Non-pigmented ciliary epithelial cell (primary cell): ENCODE results near the gene RRM1.
"Not testable (repeated sequence)": the region's sequence is repeated elsewhere in the genome, so short reads cannot be mapped to it uniquely, and the experiment has no call there.

Experiments
- DNase-seq: peaks from one replicate; pipeline ENCODE4 v3.0.0-alpha.2; 2010; ENCODE audit warnings: low read depth

RRM1 gene

GRCh38 chr11:4094348-4095291, at the start of gene RRM1:
TSS of gene RRM1 (plus strand) at chr11:4094799. CDS start at chr11:4095013, 214 bp downstream.
- DNase-seq, result peak; percentile 84

GRCh38 chr11:4044976-4045646, 49.5 kb upstream of the RRM1 start:
- DNase-seq, result no peak

GRCh38 chr11:4048340-4048739, 46.3 kb upstream of the RRM1 start:
- no peak for DNase-seq

GRCh38 chr11:4049006-4049405, 45.6 kb upstream of the RRM1 start:
- DNase-seq, result no peak

GRCh38 chr11:4050138-4050537, 44.5 kb upstream of the RRM1 start:
- DNase-seq, result no peak

GRCh38 chr11:4053200-4053599, 41.4 kb upstream of the RRM1 start:
- not testable (repeated sequence) for DNase-seq

GRCh38 chr11:4054643-4055042, 40.0 kb upstream of the RRM1 start:
- no peak for DNase-seq

GRCh38 chr11:4059424-4059823, 35.2 kb upstream of the RRM1 start:
- no peak for DNase-seq

GRCh38 chr11:4060182-4060923, 34.2 kb upstream of the RRM1 start:
- DNase-seq, result no peak

- no peak for DNase-seq
Observed at GRCh38 chr11:4061700-4062099, 32.9 kb upstream of the RRM1 start.

GRCh38 chr11:4063348-4063747, 31.3 kb upstream of the RRM1 start:
- no peak for DNase-seq

- DNase-seq, result no peak
Observed at GRCh38 chr11:4064278-4064955, 30.2 kb upstream of the RRM1 start.

GRCh38 chr11:4065086-4065485, 29.5 kb upstream of the RRM1 start:
- DNase-seq, result no peak

GRCh38 chr11:4065601-4066377, 28.8 kb upstream of the RRM1 start:
- DNase-seq, result no peak

- no peak for DNase-seq
Observed at GRCh38 chr11:4066910-4067309, 27.7 kb upstream of the RRM1 start.

- no peak for DNase-seq
Observed at GRCh38 chr11:4068962-4069361, 25.6 kb upstream of the RRM1 start.

- no peak for DNase-seq
Observed at GRCh38 chr11:4071325-4071724, 23.3 kb upstream of the RRM1 start.

GRCh38 chr11:4071914-4072313, 22.7 kb upstream of the RRM1 start:
- no peak for DNase-seq

- peak; percentile 43 for DNase-seq
Observed at GRCh38 chr11:4072668-4073285, 21.8 kb upstream of the RRM1 start.

- no peak for DNase-seq
Observed at GRCh38 chr11:4074266-4074665, 20.3 kb upstream of the RRM1 start.

- DNase-seq, result no peak
Observed at GRCh38 chr11:4076774-4077173, 17.8 kb upstream of the RRM1 start.
